ENCODE results near the gene ABCA8.

ABCA8 gene

GRCh38 chr17:68868708-68869107 is 86.5 kb downstream of the ABCA8 start:
- no peak for DNase-seq

- DNase-seq, result no peak
Measured at GRCh38 chr17:68867759-68868516, 87.3 kb downstream of the ABCA8 start.

GRCh38 chr17:68865584-68865983 is 89.6 kb downstream of the ABCA8 start:
- no peak for DNase-seq

GRCh38 chr17:68863091-68863652 is 92.0 kb downstream of the ABCA8 start:
- no peak for DNase-seq

- DNase-seq, result no peak
Measured at GRCh38 chr17:68861602-68862001, 93.6 kb downstream of the ABCA8 start.

GRCh38 chr17:68860941-68861340 is 94.3 kb downstream of the ABCA8 start:
- DNase-seq, result no peak

- DNase-seq, result no peak
Measured at GRCh38 chr17:68854452-68854851, 100.7 kb downstream of the ABCA8 start.

- no peak for DNase-seq
Measured at GRCh38 chr17:68853439-68853838, 101.8 kb downstream of the ABCA8 start.

- DNase-seq, result no peak
Measured at GRCh38 chr17:68853036-68853435, 102.2 kb downstream of the ABCA8 start.

- no peak for DNase-seq
Measured at GRCh38 chr17:68851890-68852289, 103.3 kb downstream of the ABCA8 start.

- no peak for DNase-seq
Measured at GRCh38 chr17:68850749-68851510, 104.3 kb downstream of the ABCA8 start.

- no peak for DNase-seq
Measured at GRCh38 chr17:68849673-68850610, 105.2 kb downstream of the ABCA8 start.

GRCh38 chr17:68847711-68848110 is 107.5 kb downstream of the ABCA8 start:
- no peak for DNase-seq

GRCh38 chr17:68843522-68843921 is 111.7 kb downstream of the ABCA8 start:
- no peak for DNase-seq

GRCh38 chr17:68840073-68840472 is 115.1 kb downstream of the ABCA8 start:
- DNase-seq, result no peak

- DNase-seq, result no peak
Measured at GRCh38 chr17:68835071-68835470, 120.1 kb downstream of the ABCA8 start.

GRCh38 chr17:68834328-68834836 is 120.8 kb downstream of the ABCA8 start:
- DNase-seq, result no peak

GRCh38 chr17:68832109-68832802 is 122.9 kb downstream of the ABCA8 start:
- DNase-seq, result no peak

- no peak for DNase-seq
Measured at GRCh38 chr17:68831170-68831569, 124.0 kb downstream of the ABCA8 start.

GRCh38 chr17:68830313-68830712 is 124.9 kb downstream of the ABCA8 start:
- no peak for DNase-seq

- DNase-seq, result no peak
Measured at GRCh38 chr17:68829211-68829610, 126.0 kb downstream of the ABCA8 start.

GRCh38 chr17:68824707-68825106 is 130.5 kb downstream of the ABCA8 start:
- no peak for DNase-seq
